SU-DHL-6 (cell line): ENCODE measurements around the gene CORO1C.

ENCODE experiments used
- EZH2phosphoT487 ChIP-seq: fragments of 200-600 bp; sonication (generic), shearing (Covaris generic); conservative IDR thresholded peaks from 2 replicates; pipeline ENCODE4 v1.6.1; 2018; ENCODE audit warnings: mild to moderate bottlenecking, antibody characterized with exemption, low read length, moderate library complexity, mixed read lengths
- TF ChIP-seq, protein P1 (sequence below): fragments of 200-600 bp; sonication (generic); IDR thresholded peaks from one replicate; pipeline ENCODE4 v1.5.1; 2017; ENCODE audit warnings: antibody characterized with exemption, mild to moderate bottlenecking, low read length, moderate library complexity; ENCODE audit not compliant: insufficient read depth, poor library complexity, severe bottlenecking

DNA sequence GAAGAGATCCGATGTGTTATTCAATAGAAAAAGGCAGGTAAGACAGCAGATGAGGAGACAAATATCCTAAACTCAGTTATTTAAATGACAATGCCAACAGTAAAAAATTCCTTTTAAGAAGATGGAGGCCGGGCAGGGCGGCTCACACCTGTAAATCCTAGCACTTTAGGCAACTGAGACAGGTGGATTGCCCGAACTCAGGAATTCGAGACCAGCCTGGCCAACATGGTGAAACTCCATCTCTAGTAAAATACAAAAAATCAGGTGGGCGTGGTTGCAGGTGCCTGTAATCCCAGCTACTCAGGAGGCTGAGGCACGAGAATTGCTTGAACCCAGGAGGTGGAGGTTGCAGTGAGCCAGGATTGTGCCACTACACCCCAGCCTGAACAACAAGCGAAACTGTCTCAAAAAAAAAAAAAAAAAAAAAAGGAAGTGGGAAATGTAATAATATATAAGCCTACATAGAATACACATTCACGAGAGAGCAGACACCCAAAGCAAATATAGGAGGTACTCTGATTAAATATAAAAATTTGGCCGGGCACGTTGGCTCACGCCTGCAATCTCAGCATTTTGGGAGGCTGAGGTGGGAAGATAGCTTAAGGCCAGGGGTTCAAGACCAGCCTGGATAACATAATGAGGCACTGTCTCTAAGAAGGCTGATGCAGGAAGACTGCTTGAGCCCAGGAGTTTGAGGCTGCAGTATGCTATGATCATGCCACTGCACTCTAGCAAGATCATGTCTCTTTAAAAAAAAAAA, 19.0 kb downstream of the CORO1C start:
- TF ChIP-seq, protein P1, sequence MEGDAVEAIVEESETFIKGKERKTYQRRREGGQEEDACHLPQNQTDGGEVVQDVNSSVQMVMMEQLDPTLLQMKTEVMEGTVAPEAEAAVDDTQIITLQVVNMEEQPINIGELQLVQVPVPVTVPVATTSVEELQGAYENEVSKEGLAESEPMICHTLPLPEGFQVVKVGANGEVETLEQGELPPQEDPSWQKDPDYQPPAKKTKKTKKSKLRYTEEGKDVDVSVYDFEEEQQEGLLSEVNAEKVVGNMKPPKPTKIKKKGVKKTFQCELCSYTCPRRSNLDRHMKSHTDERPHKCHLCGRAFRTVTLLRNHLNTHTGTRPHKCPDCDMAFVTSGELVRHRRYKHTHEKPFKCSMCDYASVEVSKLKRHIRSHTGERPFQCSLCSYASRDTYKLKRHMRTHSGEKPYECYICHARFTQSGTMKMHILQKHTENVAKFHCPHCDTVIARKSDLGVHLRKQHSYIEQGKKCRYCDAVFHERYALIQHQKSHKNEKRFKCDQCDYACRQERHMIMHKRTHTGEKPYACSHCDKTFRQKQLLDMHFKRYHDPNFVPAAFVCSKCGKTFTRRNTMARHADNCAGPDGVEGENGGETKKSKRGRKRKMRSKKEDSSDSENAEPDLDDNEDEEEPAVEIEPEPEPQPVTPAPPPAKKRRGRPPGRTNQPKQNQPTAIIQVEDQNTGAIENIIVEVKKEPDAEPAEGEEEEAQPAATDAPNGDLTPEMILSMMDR = no peak
- TF ChIP-seq EZH2phosphoT487 = no peak
